ENCODE data around the gene BUD13. TPM values are rescaled to one million over a fixed set of nuclear protein-coding genes. Genes with fewer than 3 reads are reported as not detected.
"Not testable (repeated sequence)": the region's sequence is repeated elsewhere in the genome, so short reads cannot be mapped to it uniquely, and the experiment has no call there.

The BUD13 gene
- total RNA-seq, 4 donors from 2014 or later: 12.1 to 18.7 (median 16.2) TPM

GRCh38 chr11:116771935-116772334 is 852 bp downstream of the BUD13 start:
- Histone ChIP-seq H3K27ac (peak overlapping the region; percentile 85 to 92), H3K9me3 (no peaks in the 10 kb centered on the region), H3K4me1 (peaks cover 0 to 4% of the 10 kb centered on the region in 2 donors), H3K36me3 (no peaks in the 10 kb centered on the region), H3K4me3 (peak overlapping the region; percentile 79 to 94), H3K27me3 (no peaks in the 10 kb centered on the region)
- no peak for DNase-seq
- TF ChIP-seq CTCF (IDR thresholded peaks at IDR 0.05) (no peak), POLR2A (IDR thresholded peaks at IDR 0.05) (no peak)
- intact Hi-C loops (cut with DNase I; ENCODE audit: low total_unique reads): no loop called here

- Histone ChIP-seq H3K9me3 (no peaks in the 10 kb centered on the region), H3K27ac (no peak overlapping the region), H3K4me3 (no peak overlapping the region), H3K27me3 (no peaks in the 10 kb centered on the region), H3K36me3 (no peaks in the 10 kb centered on the region), H3K4me1 (no peaks in the 10 kb centered on the region)
- intact Hi-C loops (cut with DNase I; ENCODE audit: low total_unique reads): no loop called here
- TF ChIP-seq POLR2A (IDR thresholded peaks at IDR 0.05) (no peak), CTCF (IDR thresholded peaks at IDR 0.05) (no peak)
- no peak for DNase-seq
Observed at GRCh38 chr11:116762132-116762531, 10.7 kb downstream of the BUD13 start.

GRCh38 chr11:116756044-116756443 is 16.7 kb downstream of the BUD13 start:
- H3K27ac ChIP-seq; H3K27me3 ChIP-seq; H3K4me3 ChIP-seq; H3K4me1 ChIP-seq; H3K9me3 ChIP-seq; H3K36me3 ChIP-seq; intact Hi-C loops (cut with DNase I; ENCODE audit: low total_unique reads); DNase-seq: not testable (repeated sequence)

- Histone ChIP-seq H3K9me3 (no peaks in the 10 kb centered on the region), H3K36me3 (no peaks in the 10 kb centered on the region)
Observed at GRCh38 chr11:116750070-116750718, 22.6 kb downstream of the BUD13 start.

GRCh38 chr11:116742104-116742503 is 30.7 kb downstream of the BUD13 start:
- intact Hi-C loops (cut with DNase I; ENCODE audit: low total_unique reads): no loop called here
- Histone ChIP-seq H3K36me3 (no peaks in the 10 kb centered on the region), H3K27ac (no peak overlapping the region), H3K9me3 (no peaks in the 10 kb centered on the region), H3K4me1 (no peaks in the 10 kb centered on the region), H3K4me3 (no peak overlapping the region), H3K27me3 (no peaks in the 10 kb centered on the region)
- DNase-seq: no peak
- TF ChIP-seq POLR2A (IDR thresholded peaks at IDR 0.05) (no peak), CTCF (IDR thresholded peaks at IDR 0.05) (no peak)

More at GRCh38 chr11:116750070-116750718, 22.6 kb downstream of the BUD13 start:
- Histone ChIP-seq H3K4me3 (no peak overlapping the region), H3K4me1 (no peaks in the 10 kb centered on the region), H3K27ac (no peak overlapping the region), H3K27me3 (no peaks in the 10 kb centered on the region)
- intact Hi-C loops (cut with DNase I; ENCODE audit: low total_unique reads): no loop called here
- TF ChIP-seq POLR2A (IDR thresholded peaks at IDR 0.05) (no peak), CTCF (IDR thresholded peaks at IDR 0.05) (no peak)
- no peak for DNase-seq

GRCh38 chr11:116740741-116741140 is 32.0 kb downstream of the BUD13 start:
- Histone ChIP-seq H3K27ac (no peak overlapping the region), H3K4me1 (no peaks in the 10 kb centered on the region), H3K9me3 (no peaks in the 10 kb centered on the region), H3K4me3 (no peak overlapping the region), H3K36me3 (no peaks in the 10 kb centered on the region), H3K27me3 (no peaks in the 10 kb centered on the region)
- TF ChIP-seq POLR2A (IDR thresholded peaks at IDR 0.05): no peak
- no peak for TF ChIP-seq CTCF (IDR thresholded peaks at IDR 0.05)
- intact Hi-C loops (cut with DNase I; ENCODE audit: low total_unique reads): no loop called here
- DNase-seq: no peak

All from uterus (tissue), 4 donors.